Retinal pigment epithelial cell (primary cell): Measurements from ENCODE around the gene MUCL3.

Source experiments
- DNase-seq: peaks from one replicate; pipeline ENCODE4 v3.0.0-alpha.2; 2010; ENCODE audit warnings: low read depth
- H3K4me3 ChIP-seq: 2 replicates; pipeline ENCODE4 v1.5.1; 2011; ENCODE audit warnings: mild to moderate bottlenecking, low read length, control low read depth, moderate library complexity
- CTCF ChIP-seq: conservative IDR thresholded peaks from 2 replicates; pipeline ENCODE4 v1.5.1; 2011; ENCODE audit warnings: low read depth, low read length, control low read depth, inconsistent platforms

The MUCL3 gene

DNA sequence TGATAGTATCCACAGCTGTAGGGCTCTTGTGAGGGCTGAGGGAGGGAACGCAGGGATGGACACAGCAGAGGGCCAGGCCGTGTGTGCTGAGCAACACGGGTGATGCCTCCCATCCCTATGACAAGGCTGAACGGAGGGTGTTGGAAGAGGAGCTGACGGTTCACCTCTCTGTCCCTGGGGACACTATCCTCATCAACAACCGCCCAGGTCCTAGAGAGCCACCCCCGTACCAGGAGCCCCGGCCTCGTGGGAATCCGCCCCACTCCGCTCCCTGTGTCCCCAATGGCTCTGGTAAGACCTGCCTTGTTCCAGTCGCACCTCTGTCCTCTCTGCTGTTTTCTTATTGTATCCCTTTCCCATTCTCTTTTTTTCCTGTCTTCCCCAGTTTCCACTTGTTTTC lies 46.4 kb upstream of the MUCL3 start:
- no peak for TF ChIP-seq CTCF
- no peak for DNase-seq
- no peak overlapping the region for H3K4me3 ChIP-seq

- DNase-seq = no peak
- H3K4me3 ChIP-seq = no peak overlapping the region
- TF ChIP-seq CTCF = no peak
These were observed 45.8 kb upstream of the MUCL3 start for GRCh38 chr6:30894935-30895334.

- TF ChIP-seq CTCF = no peak
- no peak for DNase-seq
- H3K4me3 ChIP-seq = no peak overlapping the region
These were observed 45.4 kb upstream of the MUCL3 start for GRCh38 chr6:30895343-30895742.

- TF ChIP-seq CTCF = no peak
- no peak overlapping the region for H3K4me3 ChIP-seq
- DNase-seq = no peak
These were observed 44.2 kb upstream of the MUCL3 start for GRCh38 chr6:30896541-30896940.

GRCh38 chr6:30897882-30898281 lies 42.9 kb upstream of the MUCL3 start:
- no peak overlapping the region for H3K4me3 ChIP-seq
- TF ChIP-seq CTCF = no peak
- DNase-seq = no peak

DNA sequence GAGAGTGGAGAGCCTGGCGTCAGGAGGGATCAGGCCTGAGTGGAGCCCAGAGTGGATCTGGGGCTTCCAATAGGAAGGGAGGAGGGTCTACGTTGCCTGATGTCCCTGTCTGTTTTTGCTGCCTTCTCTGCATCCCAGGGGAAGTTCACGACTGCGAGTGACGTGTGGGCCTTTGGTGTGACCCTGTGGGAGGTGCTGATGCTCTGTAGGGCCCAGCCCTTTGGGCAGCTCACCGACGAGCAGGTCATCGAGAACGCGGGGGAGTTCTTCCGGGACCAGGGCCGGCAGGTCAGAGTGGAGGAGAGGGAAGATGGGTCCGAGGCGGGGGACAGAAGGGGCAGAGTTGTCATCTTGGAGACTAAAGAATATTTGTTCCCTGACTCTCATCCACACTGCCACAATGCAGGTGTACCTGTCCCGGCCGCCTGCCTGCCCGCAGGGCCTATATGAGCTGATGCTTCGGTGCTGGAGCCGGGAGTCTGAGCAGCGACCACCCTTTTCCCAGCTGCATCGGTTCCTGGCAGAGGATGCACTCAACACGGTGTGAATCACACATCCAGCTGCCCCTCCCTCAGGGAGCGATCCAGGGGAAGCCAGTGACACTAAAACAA lies 41.9 kb upstream of the MUCL3 start:
- no peak overlapping the region for H3K4me3 ChIP-seq
- no peak for TF ChIP-seq CTCF
- no peak for DNase-seq

- DNase-seq = no peak
These were observed 39.8 kb upstream of the MUCL3 start for GRCh38 chr6:30900863-30901417.

More at GRCh38 chr6:30900863-30901417, 39.8 kb upstream of the MUCL3 start:
- H3K4me3 ChIP-seq = no peak overlapping the region
- no peak for TF ChIP-seq CTCF
